Breast epithelium (tissue), 3 donors: ENCODE measurements around the gene QSOX1.

Experiments used
- CTCF ChIP-seq, 3 donors: fragments of 450-650 bp; IDR thresholded peaks; one replicate each; pipeline ENCODE4 v1.5.1; 2016 to 2017; ENCODE audit warnings: antibody characterized with exemption in 3 of 3, mild to moderate bottlenecking in 3 of 3, moderate library complexity in 3 of 3
- POLR2A ChIP-seq: fragments of 450-650 bp; IDR thresholded peaks from one replicate; pipeline ENCODE4 v1.6.1; 2016; ENCODE audit warnings: antibody characterized with exemption, mild to moderate bottlenecking, moderate library complexity
- POLR2AphosphoS5 ChIP-seq, 3 donors: sonication (generic); formaldehyde crosslinking; IDR thresholded peaks; one replicate each; pipeline ENCODE4 v1.6.1; 2017; ENCODE audit warnings: antibody characterized with exemption in 3 of 3

GRCh38 chr1:180227861-180228647, 73.4 kb downstream of the QSOX1 start:
- no peak for TF ChIP-seq CTCF (IDR thresholded peaks at IDR 0.05)
- no peak for TF ChIP-seq POLR2A
- no peak for TF ChIP-seq POLR2AphosphoS5 (IDR thresholded peaks at IDR 0.05)
